ENCODE data around the gene FOS.
"Not testable (repeated sequence)": the region's sequence is repeated elsewhere in the genome, so short reads cannot be mapped to it uniquely, and the experiment has no call there.

The FOS gene

GRCh38 chr14:75278422-75279152 lies at the start of gene FOS:
Gene FOS (plus strand): TSS chr14:75278828. CDS start chr14:75278983, 155 bp downstream.
- DNase-seq, result peak; percentile 79

GRCh38 chr14:75229661-75230139 lies 48.9 kb upstream of the FOS start:
- no peak for DNase-seq

GRCh38 chr14:75230140-75230792 lies 48.4 kb upstream of the FOS start:
- DNase-seq, result peak; percentile 87

GRCh38 chr14:75231320-75231719 lies 47.3 kb upstream of the FOS start:
- DNase-seq, result no peak

GRCh38 chr14:75232191-75232590 lies 46.4 kb upstream of the FOS start:
- no peak for DNase-seq

GRCh38 chr14:75232597-75232996 lies 46.0 kb upstream of the FOS start:
- no peak for DNase-seq

- no peak for DNase-seq
These were observed 44.2 kb upstream of the FOS start for GRCh38 chr14:75234173-75235115.

GRCh38 chr14:75235198-75235597 lies 43.4 kb upstream of the FOS start:
- not testable (repeated sequence) for DNase-seq

GRCh38 chr14:75236467-75236866 lies 42.2 kb upstream of the FOS start:
- no peak for DNase-seq

GRCh38 chr14:75236901-75237419 lies 41.7 kb upstream of the FOS start:
- no peak for DNase-seq

GRCh38 chr14:75238756-75239455 lies 39.7 kb upstream of the FOS start:
- DNase-seq, result no peak

GRCh38 chr14:75240781-75241180 lies 37.8 kb upstream of the FOS start:
- DNase-seq, result no peak

- no peak for DNase-seq
These were observed 35.9 kb upstream of the FOS start for GRCh38 chr14:75242546-75243273.

- no peak for DNase-seq
These were observed 34.5 kb upstream of the FOS start for GRCh38 chr14:75244121-75244520.

GRCh38 chr14:75246546-75247285 lies 31.9 kb upstream of the FOS start:
- DNase-seq, result no peak

- no peak for DNase-seq
These were observed 31.2 kb upstream of the FOS start for GRCh38 chr14:75247286-75247922.

GRCh38 chr14:75247939-75248338 lies 30.7 kb upstream of the FOS start:
- no peak for DNase-seq

GRCh38 chr14:75249251-75249957 lies 29.2 kb upstream of the FOS start:
- DNase-seq, result peak; percentile 57

- no peak for DNase-seq
These were observed 28.7 kb upstream of the FOS start for GRCh38 chr14:75249958-75250336.

- DNase-seq, result no peak
These were observed 27.8 kb upstream of the FOS start for GRCh38 chr14:75250800-75251199.

Data from NCI-H2029 (cell line).